Retinal pigment epithelial cell (primary cell): ENCODE data around the gene NEGR1.

Experiments used
- DNase-seq: peaks from one replicate; pipeline ENCODE4 v3.0.0-alpha.2; 2010; ENCODE audit warnings: low read depth
- H3K4me3 ChIP-seq: 2 replicates; pipeline ENCODE4 v1.5.1; 2011; ENCODE audit warnings: mild to moderate bottlenecking, low read length, control low read depth, moderate library complexity
- TF ChIP-seq, protein P1 (sequence below): conservative IDR thresholded peaks from 2 replicates; pipeline ENCODE4 v1.5.1; 2011; ENCODE audit warnings: low read depth, low read length, control low read depth, inconsistent platforms

The NEGR1 gene

DNA sequence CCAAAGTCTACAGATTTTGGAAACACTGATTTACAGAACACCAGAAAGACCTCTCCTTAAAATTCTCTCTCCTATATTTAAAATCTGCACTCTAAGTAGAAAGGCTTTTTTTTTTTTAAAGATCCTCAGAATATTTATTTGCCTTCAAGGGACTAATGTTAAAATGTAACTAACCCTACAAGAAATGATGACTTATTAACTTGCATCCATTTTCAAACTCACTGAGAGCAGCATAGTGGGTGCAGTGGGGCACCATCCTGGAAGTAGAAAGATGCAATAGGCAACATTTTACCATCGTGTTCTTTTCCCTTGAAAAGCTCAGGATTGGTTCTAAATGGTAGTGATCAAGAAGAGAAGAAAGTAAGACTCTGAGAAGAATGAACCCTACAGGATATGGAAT, 498.1 kb downstream of the NEGR1 start:
- no peak overlapping the region for H3K4me3 ChIP-seq
- no peak for DNase-seq
- TF ChIP-seq, protein P1, sequence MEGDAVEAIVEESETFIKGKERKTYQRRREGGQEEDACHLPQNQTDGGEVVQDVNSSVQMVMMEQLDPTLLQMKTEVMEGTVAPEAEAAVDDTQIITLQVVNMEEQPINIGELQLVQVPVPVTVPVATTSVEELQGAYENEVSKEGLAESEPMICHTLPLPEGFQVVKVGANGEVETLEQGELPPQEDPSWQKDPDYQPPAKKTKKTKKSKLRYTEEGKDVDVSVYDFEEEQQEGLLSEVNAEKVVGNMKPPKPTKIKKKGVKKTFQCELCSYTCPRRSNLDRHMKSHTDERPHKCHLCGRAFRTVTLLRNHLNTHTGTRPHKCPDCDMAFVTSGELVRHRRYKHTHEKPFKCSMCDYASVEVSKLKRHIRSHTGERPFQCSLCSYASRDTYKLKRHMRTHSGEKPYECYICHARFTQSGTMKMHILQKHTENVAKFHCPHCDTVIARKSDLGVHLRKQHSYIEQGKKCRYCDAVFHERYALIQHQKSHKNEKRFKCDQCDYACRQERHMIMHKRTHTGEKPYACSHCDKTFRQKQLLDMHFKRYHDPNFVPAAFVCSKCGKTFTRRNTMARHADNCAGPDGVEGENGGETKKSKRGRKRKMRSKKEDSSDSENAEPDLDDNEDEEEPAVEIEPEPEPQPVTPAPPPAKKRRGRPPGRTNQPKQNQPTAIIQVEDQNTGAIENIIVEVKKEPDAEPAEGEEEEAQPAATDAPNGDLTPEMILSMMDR: no peak

DNA sequence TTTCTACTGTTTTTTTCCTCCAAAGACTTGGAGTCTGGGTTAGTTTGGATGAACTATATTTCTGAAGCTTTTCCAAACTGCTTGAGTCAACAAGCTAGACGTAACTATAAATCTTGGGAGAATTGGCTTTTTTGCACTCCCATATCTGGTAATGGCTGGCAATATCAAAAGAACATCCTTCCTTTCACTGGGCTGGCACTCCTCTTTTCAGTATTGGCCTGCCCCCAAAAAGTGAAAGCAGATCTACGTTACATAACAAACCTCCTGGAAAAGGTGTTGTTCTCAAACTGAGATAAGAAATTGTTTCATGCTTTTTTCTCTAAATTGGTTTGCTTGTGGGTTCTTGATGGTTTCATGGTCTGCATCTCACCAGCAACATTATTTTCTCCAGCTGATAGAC, 499.3 kb downstream of the NEGR1 start:
- H3K4me3 ChIP-seq: no peak overlapping the region
- no peak for DNase-seq
- TF ChIP-seq, protein P1: no peak

DNA sequence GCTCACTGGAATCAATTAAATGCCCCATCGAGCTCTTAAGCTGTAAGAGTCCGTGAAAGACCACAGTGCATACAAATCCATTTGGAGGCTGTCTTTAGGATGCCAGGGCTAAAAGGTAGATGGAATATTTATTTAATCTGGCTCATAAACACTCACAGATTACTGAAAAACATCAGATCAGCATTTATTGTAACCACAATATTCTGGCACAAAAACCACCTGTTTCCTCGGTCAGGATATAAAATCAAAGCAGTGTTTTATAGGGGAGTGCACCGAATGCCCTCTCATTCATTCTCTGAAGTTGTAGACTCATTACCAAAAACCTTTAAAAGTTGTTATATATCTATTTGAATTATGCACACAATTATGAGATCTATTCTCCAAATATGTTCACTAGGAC, 500.9 kb downstream of the NEGR1 start:
- no peak for DNase-seq
- H3K4me3 ChIP-seq: no peak overlapping the region
- TF ChIP-seq, protein P1: no peak

DNA sequence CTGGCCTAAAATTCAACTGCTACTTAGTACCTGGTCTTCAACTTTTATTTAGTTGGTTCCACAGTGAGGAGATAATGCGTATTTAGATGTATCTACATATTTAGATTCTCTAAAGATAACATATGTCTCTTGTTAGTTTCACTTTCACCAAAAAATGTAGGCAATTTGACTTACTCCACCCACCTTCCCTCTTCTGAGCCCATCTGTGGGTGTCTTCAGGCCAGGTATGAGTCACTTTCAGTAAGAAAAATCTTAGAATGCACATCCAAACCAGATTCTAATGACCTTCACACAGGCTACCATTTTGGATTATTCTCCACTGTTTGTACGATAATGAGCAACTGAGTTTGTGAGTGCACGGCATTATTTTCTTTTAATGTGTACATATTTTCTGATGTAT, 501.7 kb downstream of the NEGR1 start:
- no peak overlapping the region for H3K4me3 ChIP-seq
- DNase-seq: no peak
- TF ChIP-seq, protein P1: no peak

DNA sequence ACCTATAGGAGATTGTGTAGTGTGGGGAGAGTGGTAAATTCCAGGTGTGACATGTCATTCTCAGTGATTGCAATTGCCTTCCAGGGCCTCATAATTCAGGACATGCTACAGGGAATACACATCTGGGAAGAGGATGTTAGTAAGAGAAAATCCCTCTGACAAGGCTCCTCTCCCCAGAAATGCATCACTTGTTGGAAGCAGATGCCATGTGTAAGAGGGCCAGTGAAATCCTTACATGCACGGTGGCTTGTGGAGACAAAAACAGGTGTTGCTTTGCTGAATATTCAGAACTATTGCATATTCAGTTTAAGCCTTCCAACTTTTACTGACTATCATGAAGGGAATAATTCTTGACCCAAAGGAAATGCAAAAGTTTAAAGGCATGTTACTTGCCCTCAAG, 503.4 kb downstream of the NEGR1 start:
- no peak overlapping the region for H3K4me3 ChIP-seq
- TF ChIP-seq, protein P1: no peak
- DNase-seq: no peak

DNA sequence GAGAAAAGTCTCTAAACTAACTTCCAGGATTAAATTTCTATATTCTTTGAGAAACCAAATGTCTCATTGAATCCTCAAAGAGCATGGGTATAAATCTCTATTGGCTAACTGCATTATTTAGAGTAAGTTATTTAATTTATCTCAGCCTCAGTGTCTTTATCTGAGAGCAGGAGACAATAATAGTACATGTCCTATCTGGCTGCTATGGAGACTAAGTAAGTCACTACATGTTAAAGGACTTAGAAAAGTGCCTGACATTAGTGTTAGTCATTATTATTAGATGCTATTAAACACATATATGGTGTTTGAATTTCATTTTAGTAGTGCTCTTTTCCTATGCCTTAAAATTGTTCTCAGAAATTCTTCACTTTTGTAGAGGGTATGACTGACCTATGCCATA, 505.2 kb downstream of the NEGR1 start:
- DNase-seq: no peak
- TF ChIP-seq, protein P1: no peak
- no peak overlapping the region for H3K4me3 ChIP-seq

DNA sequence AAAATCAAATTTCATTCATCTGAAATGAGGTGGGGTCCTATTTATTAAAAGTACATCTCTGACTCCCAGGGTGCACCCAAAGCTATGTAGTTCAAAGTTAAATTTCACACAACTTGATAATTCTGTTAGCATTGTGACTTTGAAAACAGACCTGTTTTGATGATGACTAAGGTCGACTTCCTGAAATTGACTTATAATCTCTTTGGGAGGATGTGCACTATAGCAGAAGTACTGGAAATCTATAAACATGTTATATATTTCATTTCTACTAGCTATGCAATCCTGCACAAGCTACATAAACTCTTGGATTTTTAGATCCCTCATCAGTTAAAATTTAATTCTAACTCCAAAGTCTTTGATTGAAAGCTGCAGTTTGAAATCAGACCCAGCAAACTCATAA, 507.6 kb downstream of the NEGR1 start:
- TF ChIP-seq, protein P1: no peak
- no peak overlapping the region for H3K4me3 ChIP-seq
- DNase-seq: no peak
